GM21390 (cell line): ENCODE measurements around the gene PCDHB1.

ENCODE experiments used
- ATAC-seq: cut with Tn5 transposase; IDR thresholded peaks from one replicate; pipeline ENCODE4 v1.9.1; 2021; ENCODE audit not compliant: unreplicated experiment

Gene PCDHB1

GRCh38 chr5:141050622-141051520, at the start of gene PCDHB1:
PCDHB1 (plus strand) TSS chr5:141051374; CDS start chr5:141051471, 97 bp downstream.
- no peak for ATAC-seq

GRCh38 chr5:141001446-141001843, 49.7 kb upstream of the PCDHB1 start:
- ATAC-seq: no peak

GRCh38 chr5:141001844-141002604, 49.1 kb upstream of the PCDHB1 start:
- ATAC-seq: no peak

GRCh38 chr5:141002605-141002965, 48.6 kb upstream of the PCDHB1 start:
- no peak for ATAC-seq

- ATAC-seq: no peak
Observed at GRCh38 chr5:141003031-141003430, 48.1 kb upstream of the PCDHB1 start.

- no peak for ATAC-seq
Observed at GRCh38 chr5:141003791-141004611, 47.2 kb upstream of the PCDHB1 start.

- no peak for ATAC-seq
Observed at GRCh38 chr5:141007791-141008190, 43.4 kb upstream of the PCDHB1 start.

GRCh38 chr5:141010047-141010793, 41.0 kb upstream of the PCDHB1 start:
- no peak for ATAC-seq

- no peak for ATAC-seq
Observed at GRCh38 chr5:141017943-141018342, 33.2 kb upstream of the PCDHB1 start.

- no peak for ATAC-seq
Observed at GRCh38 chr5:141022384-141022783, 28.8 kb upstream of the PCDHB1 start.

GRCh38 chr5:141031006-141031405, 20.2 kb upstream of the PCDHB1 start:
- ATAC-seq: no peak

- no peak for ATAC-seq
Observed at GRCh38 chr5:141032626-141033025, 18.5 kb upstream of the PCDHB1 start.

- no peak for ATAC-seq
Observed at GRCh38 chr5:141039061-141039460, 12.1 kb upstream of the PCDHB1 start.

GRCh38 chr5:141039517-141039916, 11.7 kb upstream of the PCDHB1 start:
- no peak for ATAC-seq

GRCh38 chr5:141040093-141040770, 10.9 kb upstream of the PCDHB1 start:
- no peak for ATAC-seq

GRCh38 chr5:141040771-141041426, 10.3 kb upstream of the PCDHB1 start:
- ATAC-seq: no peak

- ATAC-seq: no peak
Observed at GRCh38 chr5:141041427-141041785, 9.8 kb upstream of the PCDHB1 start.

GRCh38 chr5:141042555-141042954, 8.6 kb upstream of the PCDHB1 start:
- ATAC-seq: no peak

- ATAC-seq: no peak
Observed at GRCh38 chr5:141051521-141051866, 320 bp downstream of the PCDHB1 start.

GRCh38 chr5:141077826-141078225, 26.7 kb downstream of the PCDHB1 start:
- ATAC-seq: no peak
